Heart left ventricle (tissue), 16 donors: ENCODE results near the gene MCM7. TPM values are rescaled to one million over a fixed set of nuclear protein-coding genes. Genes with fewer than 3 reads are reported as not detected.

Experiments used
- ATAC-seq, 4 donors: fragments of 200-7000 bp; cut with Tn5 transposase; one replicate each; pipeline ENCODE4 v1.9.1; 2020 to 2022; ENCODE audit warnings: moderate library complexity in 4 of 4, mild to moderate bottlenecking in 3 of 4, moderate number of reproducible peaks in 1 of 4
- DNase-seq, 5 donors: peaks; one replicate each; pipeline ENCODE4 v3.0.0-alpha.2; 2020
- H3K27ac ChIP-seq, 12 donors: fragments of 200-600 bp; sonication (generic) in 4 of 12; one replicate each; pipeline versions ENCODE4 v1.5.0 to v1.8.0; 2016 to 2022; ENCODE audit warnings: mild to moderate bottlenecking in 2 of 12
- H3K27me3 ChIP-seq, 9 donors: fragments of 200-600 bp; sonication (generic) in 2 of 9; one replicate each; pipeline versions ENCODE4 v1.5.1 to v1.8.0; 2016 to 2022; ENCODE audit warnings: mild to moderate bottlenecking in 3 of 9
- H3K36me3 ChIP-seq, 9 donors: fragments of 200-600 bp; sonication (generic) in 2 of 9; one replicate each; pipeline versions ENCODE4 v1.5.0 to v1.8.0; 2018 to 2022; ENCODE audit warnings: mild to moderate bottlenecking in 2 of 9
- H3K4me1 ChIP-seq, 12 donors: fragments of 200-600 bp; sonication (generic) in 4 of 12; one replicate each; pipeline versions ENCODE4 v1.5.0 to v1.8.0; 2016 to 2022; ENCODE audit warnings: mild to moderate bottlenecking in 3 of 12
- H3K4me3 ChIP-seq, 12 donors: fragments of 200-600 bp; sonication (generic) in 4 of 12; one replicate each; pipeline versions ENCODE4 v1.5.0 to v1.8.0; 2017 to 2022; ENCODE audit warnings: mild to moderate bottlenecking in 9 of 12, moderate library complexity in 4 of 12
- H3K9me3 ChIP-seq, 12 donors: fragments of 200-600 bp; sonication (generic) in 4 of 12; one replicate each; pipeline versions ENCODE4 v1.5.0 to v1.8.0; 2016 to 2022; ENCODE audit warnings: mild to moderate bottlenecking in 1 of 12
- POLR2A ChIP-seq, 2 donors: fragments of 450-650 bp; IDR thresholded peaks; one replicate each; pipeline ENCODE4 v1.6.1; 2017; ENCODE audit warnings: antibody characterized with exemption in 2 of 2, mild to moderate bottlenecking in 2 of 2, moderate library complexity in 2 of 2
- WGBS, 4 donors: extraction: QIAGEN DNeasy Blood & Tissue Kit in 2 of 4; methylation state at CpG; one replicate each; pipeline versions ENCODE4 v1.1.5 to v1.1.7; 2013 to 2018; 5-methylcytosine and 5-hydroxymethylcytosine counted together
- intact Hi-C, 10 donors: fragments of 100-400 bp; cut with DNase I; formaldehyde crosslinking; loops; one replicate each; pipeline versions ENCODE4 v1.11.1 to v1.14.2; 2022
- polyA plus RNA-seq, 2 donors: library from polyadenylated mRNA; stranded (reverse); fragments of 200-250 nt; gene quantifications; one replicate each; pipeline ENCODE4 v1.2.3, GENCODE V29; 2013
- total RNA-seq, 9 donors: library from RNA; depleted of rRNA in 2 of 9; stranded (reverse); fragments of >200 nt in 2 of 9; fragmentation: NEBNext Ultra II Directional in 3 of 9; extraction: Animal tissue kit (Norgen Biotek cat#: 25700) in 3 of 9; gene quantifications; one replicate each; pipeline versions ENCODE4 v1.1.0 to v1.2.4, GENCODE V29; 2016 to 2023
- TF ChIP-seq, protein P1 (sequence below), 12 donors: fragments of 200-600 bp; sonication (generic) in 4 of 12; IDR thresholded peaks; one replicate each; pipeline versions ENCODE4 v1.5.0 to v1.8.0; 2018 to 2022; ENCODE audit warnings: antibody characterized with exemption in 12 of 12, mild to moderate bottlenecking in 5 of 12
- donor health status: ischemic (EF 13 %, LVEDD 7.1; RV severe dilation, severe dysfunction).
- donor health status: healthy with polysubstance abuse.
- donor health status: DM: no; HTN: yes; CAD: no.
- donor health status: DM: no; HTN: no; CAD: no.
- donor health status: ischemic (EF 25% LVEDD 6.9; RV normal size, moderate dysfunction).
- donor health status: ischemic (EF 25% LVEDD 5.7; RV mildly dilated, moderate dysfunction).
- donor health status: healthy.
- donor health status: DM: yes; HTN: yes; CAD: no.
- donor health status: ischemic (EF 35%, LVEDD 5.7; RV mildly dilated, moderate dysfunction).
- donor health status: nonischemic (EF 11% LVEDD 7.7; RV severe dilation, severe dysfunction).
- donor health status: DM: yes; HTN: yes; CAD: no.
- donor health status: PGD.
- donor health status: ischemic (EF 29% LVEDD 5.4; RV normal size, mild dysfunction).
- donor health status: nonischemic (EF 23%, LVEDD 6.1; RV moderate dilation, normal function).

The MCM7 gene
- total and polyA plus RNA-seq, 11 donors: 12.8 to 34.4 (median 17.2) TPM

DNA sequence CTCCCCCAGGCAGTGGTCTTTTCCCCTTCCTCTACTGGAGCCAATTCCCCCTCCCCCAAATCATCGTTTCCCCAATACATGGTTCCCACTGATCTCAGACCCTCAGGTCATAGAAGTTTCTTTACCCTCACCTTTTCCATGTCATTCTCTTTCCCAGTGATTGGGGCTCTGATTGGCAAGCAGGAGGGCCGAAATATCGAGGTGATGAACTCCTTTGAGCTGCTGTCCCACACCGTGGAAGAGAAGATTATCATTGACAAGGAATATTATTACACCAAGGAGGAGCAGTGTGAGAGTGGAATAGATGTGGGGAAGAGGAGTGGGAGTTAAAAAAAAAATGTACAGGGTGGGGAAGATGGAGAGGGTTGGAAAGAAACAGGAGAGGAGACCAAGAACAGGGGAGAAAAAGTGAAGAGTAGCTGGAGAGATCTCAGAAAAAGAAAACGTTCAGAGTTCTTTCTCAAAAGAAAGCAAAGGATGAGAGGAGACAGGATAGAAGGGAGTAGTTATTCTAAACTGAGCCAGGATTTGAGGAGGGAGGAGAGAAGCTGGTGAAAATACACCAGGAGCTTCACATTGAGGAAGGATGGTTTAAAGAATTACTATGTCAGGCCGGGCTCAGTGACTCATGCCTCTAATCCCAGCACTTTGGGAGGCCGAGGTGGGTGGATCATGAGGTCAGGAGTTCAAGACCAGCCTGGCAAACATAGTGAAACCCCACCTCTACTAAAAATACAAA lies 11.6 kb downstream of the MCM7 start:
- no peak for TF ChIP-seq POLR2A (IDR thresholded peaks at IDR 0.05)
- TF ChIP-seq, protein P1, sequence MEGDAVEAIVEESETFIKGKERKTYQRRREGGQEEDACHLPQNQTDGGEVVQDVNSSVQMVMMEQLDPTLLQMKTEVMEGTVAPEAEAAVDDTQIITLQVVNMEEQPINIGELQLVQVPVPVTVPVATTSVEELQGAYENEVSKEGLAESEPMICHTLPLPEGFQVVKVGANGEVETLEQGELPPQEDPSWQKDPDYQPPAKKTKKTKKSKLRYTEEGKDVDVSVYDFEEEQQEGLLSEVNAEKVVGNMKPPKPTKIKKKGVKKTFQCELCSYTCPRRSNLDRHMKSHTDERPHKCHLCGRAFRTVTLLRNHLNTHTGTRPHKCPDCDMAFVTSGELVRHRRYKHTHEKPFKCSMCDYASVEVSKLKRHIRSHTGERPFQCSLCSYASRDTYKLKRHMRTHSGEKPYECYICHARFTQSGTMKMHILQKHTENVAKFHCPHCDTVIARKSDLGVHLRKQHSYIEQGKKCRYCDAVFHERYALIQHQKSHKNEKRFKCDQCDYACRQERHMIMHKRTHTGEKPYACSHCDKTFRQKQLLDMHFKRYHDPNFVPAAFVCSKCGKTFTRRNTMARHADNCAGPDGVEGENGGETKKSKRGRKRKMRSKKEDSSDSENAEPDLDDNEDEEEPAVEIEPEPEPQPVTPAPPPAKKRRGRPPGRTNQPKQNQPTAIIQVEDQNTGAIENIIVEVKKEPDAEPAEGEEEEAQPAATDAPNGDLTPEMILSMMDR (IDR thresholded peaks at IDR 0.05): no peak
- WGBS, 4 donors: 37 to 42% (median 40%) methylated on average over 7 of the region's 7 CpGs
- ATAC-seq (no peak), DNase-seq (no peak)
- H3K9me3 ChIP-seq: no peaks in the 10 kb centered on the region
- H3K27ac ChIP-seq: peak overlapping the region in 10 of 12 donors; percentile 85 to 97 (median 93)
- peaks cover 0 to 46% (median 44%) of the 10 kb centered on the region in 9 donors for H3K36me3 ChIP-seq
- peaks cover 0 to 31% (median 16%) of the 10 kb centered on the region in 12 donors for H3K4me1 ChIP-seq
- intact Hi-C loops: loop anchor here in 5 of 10 donors (5.0 to 10.0 kb wide), 2 partner anchors 38 to 175 kb away; partner anchors contain the start of genes TRIM4 (in 3 of the 5) and MBLAC1 (in 2 of the 5)
- H3K27me3 ChIP-seq: no peaks in the 10 kb centered on the region
- peak overlapping the region; percentile 62 to 96 (median 87) for H3K4me3 ChIP-seq

DNA sequence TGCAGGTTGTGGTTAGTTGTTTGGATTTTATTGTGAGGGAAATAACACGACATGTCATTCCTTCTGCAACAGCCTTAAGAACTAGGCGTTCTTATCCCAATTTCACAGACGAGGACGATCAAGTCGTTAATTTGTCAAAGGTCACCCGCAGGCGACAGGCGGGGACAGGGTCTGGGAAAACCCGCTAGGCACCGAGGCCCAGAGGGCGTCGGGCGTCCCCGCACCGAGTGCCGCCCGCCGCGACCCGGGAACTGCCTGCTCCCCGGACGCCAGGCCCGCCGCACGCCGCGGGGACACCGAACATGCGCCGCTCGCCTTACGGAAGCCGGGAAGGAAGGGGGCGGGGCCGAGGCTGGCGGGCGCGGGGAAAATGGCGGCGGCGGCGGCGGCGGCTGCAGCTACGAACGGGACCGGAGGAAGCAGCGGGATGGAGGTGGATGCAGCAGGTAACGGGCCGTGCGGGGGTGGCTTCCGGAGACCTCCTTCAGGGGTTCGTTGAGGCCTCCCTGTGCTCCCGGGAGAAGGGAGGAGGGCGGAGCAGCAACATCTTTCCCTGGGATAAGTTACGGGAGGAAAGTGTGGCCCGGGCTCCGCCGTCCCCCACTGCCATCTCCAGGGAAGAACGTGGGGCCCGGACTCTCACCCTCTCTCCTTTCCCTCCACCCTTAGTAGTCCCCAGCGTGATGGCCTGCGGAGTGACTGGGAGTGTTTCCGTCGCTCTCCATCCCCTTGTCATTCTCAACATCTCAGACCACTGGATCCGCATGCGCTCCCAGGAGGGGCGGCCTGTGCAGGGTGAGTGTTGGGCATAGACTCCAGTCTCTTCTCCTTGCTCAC lies 12.4 kb downstream of the MCM7 start, which contains the start of gene COPS6:
Gene COPS6, plus strand, starts transcription at position 349 of the 837 bp plus-strand sequence. Its CDS starts 22 bp downstream, at position 371.
- 0 to 2% (median 1%) methylated on average over 32 to 68 of the region's 68 CpGs for WGBS, 4 donors
- Histone ChIP-seq H3K36me3 (peaks cover 0 to 38% (median 36%) of the 10 kb centered on the region in 9 donors), H3K9me3 (no peaks in the 10 kb centered on the region), H3K4me1 (peaks cover 0 to 31% (median 16%) of the 10 kb centered on the region in 12 donors), H3K27ac (peak within 1 kb of the TSS; percentile 70 to 97 (median 93)), H3K27me3 (no peaks in the 10 kb centered on the region), H3K4me3 (peak within 1 kb of the TSS; percentile 62 to 96 (median 87))
- intact Hi-C loops: loop anchor here in 4 of 10 donors (5.0 to 10.0 kb wide), 2 partner anchors 38 to 174 kb away; partner anchors contain the start of genes TRIM4 (in 3 of the 4) and MBLAC1 (in 1 of the 4)
- TF ChIP-seq, protein P1 (IDR thresholded peaks at IDR 0.05): no peak
- peak in 1 of 2 donors; percentile 89 for TF ChIP-seq POLR2A (IDR thresholded peaks at IDR 0.05)
- peak; percentile 88 to 94 (median 91) for DNase-seq
- ATAC-seq: peak; percentile 48 to 88 (median 88)

DNA sequence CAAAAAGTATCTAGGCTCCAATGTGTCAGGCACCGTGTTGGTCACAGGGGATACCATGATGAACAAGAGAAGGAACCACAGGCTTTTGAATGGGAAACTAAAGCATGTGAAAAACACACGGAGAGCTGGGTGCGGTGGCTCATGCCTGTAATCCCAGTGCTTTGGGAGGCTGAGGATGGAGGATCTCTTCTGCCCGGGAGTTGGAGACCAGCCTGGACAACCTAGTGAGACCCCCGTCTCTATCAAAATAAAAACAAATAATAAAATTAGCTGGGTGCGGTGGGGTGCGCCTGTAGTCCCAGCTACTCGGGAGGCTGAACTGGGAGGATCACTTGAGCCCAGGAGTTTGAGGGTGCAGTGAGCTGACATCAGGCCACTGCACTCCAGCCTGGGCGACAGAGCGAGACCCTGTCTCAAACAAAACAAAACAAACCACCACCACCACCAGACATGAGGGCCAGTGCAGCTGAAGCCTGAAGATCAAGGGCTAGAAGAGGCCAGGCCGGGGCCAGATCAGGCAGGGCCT lies 13.0 kb downstream of the MCM7 start:
- Histone ChIP-seq H3K36me3 (peaks cover 0 to 32% (median 29%) of the 10 kb centered on the region in 9 donors), H3K27ac (peak overlapping the region; percentile 70 to 97 (median 93)), H3K4me1 (peaks cover 0 to 31% (median 15%) of the 10 kb centered on the region in 12 donors), H3K27me3 (no peaks in the 10 kb centered on the region), H3K4me3 (peak overlapping the region; percentile 62 to 96 (median 87)), H3K9me3 (no peaks in the 10 kb centered on the region)
- ATAC-seq: peak in 1 of 4 donors; percentile 8
- DNase-seq: no peak
- intact Hi-C loops: loop anchor here in 4 of 10 donors (5.0 to 10.0 kb wide), 2 partner anchors 39 to 173 kb away; partner anchors contain the start of genes TRIM4 (in 3 of the 4) and MBLAC1 (in 1 of the 4)
- 80 to 88% (median 82%) methylated on average over 11 of the region's 11 CpGs for WGBS, 4 donors
- TF ChIP-seq, protein P1 (IDR thresholded peaks at IDR 0.05): no peak
- TF ChIP-seq POLR2A (IDR thresholded peaks at IDR 0.05): no peak
